K562 (cell line): ENCODE measurements around the gene RECQL5.

Experiments
- POLR2A ChIP-seq: fragments of 450-650 bp; conservative IDR thresholded peaks from 2 replicates; pipeline ENCODE4 v1.6.1; 2016
- RFX5 ChIP-seq: IDR thresholded peaks from 2 replicates; pipeline ENCODE4 v1.6.1; 2011; ENCODE audit warnings: low read depth, mild to moderate bottlenecking, improper control_type of control experiment, low read length
- TRIM28 ChIP-seq: fragments of 450-650 bp; IDR thresholded peaks from 2 replicates; pipeline ENCODE4 v1.6.1; 2017
- TF ChIP-seq, protein P1 (sequence below): fragments of 450-650 bp; formaldehyde crosslinking; IDR thresholded peaks from 2 replicates; pipeline ENCODE4 v1.4.0; 2020; ENCODE audit warnings: mild to moderate bottlenecking, mixed read lengths

DNA sequence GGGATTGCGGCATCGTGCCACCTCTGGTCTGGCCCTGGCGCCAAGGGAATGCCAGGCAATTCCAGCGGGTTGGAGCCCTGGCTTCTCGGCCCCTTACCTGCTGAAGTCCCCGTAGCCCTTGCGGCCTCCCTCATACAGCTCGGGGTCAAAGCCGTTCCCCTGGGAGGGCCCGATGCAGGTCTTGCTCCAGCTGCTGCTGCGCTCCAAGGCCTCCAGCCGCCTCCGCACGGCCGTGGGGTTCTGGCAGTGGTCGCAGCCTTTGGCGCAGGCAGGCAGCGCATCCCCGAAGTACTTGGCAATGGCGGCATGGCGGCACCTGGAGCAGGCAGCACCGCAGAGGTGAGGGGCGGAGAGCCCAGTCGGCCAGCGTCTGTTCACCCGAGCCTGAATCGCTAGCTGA lies 35.6 kb downstream of the RECQL5 start:
- no peak for TF ChIP-seq POLR2A
- no peak for TF ChIP-seq TRIM28
- TF ChIP-seq, protein P1, sequence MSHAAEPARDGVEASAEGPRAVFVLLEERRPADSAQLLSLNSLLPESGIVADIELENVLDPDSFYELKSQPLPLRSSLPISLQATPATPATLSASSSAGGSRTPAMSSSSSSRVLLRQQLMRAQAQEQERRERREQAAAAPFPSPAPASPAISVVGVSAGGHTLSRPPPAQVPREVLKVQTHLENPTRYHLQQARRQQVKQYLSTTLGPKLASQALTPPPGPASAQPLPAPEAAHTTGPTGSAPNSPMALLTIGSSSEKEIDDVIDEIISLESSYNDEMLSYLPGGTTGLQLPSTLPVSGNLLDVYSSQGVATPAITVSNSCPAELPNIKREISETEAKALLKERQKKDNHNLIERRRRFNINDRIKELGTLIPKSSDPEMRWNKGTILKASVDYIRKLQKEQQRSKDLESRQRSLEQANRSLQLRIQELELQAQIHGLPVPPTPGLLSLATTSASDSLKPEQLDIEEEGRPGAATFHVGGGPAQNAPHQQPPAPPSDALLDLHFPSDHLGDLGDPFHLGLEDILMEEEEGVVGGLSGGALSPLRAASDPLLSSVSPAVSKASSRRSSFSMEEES (CRISPR knock-in tag), result no peak
- no peak for TF ChIP-seq RFX5
